Measurements from ENCODE around the gene XPR1.

The XPR1 gene

DNA sequence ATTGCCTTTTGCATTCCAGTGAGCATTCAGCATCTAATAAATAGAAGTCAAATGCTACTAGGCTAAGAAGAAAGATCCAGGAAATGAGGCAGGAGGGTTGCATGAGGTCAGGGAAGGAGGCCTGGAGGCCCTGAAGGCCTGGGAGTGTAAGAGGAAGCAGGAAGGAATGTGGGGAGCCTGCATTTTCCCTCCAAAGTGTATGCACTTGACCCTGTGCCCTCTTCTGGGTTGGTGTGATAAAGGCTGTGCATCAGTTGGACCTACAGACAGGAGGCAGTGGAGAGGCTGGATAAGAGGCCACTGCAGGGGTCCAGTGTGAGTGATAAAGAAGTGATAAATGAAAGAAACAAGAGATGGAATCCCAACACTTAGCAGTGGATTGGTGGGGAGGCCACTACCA is 301.3 kb downstream of the XPR1 start:
- no peaks in the 10 kb centered on the region for H3K9me3 ChIP-seq (ENCODE audit: control insufficient read depth, insufficient read depth, low read length)
- H3K4me3 ChIP-seq (ENCODE audit: low read length): no peak overlapping the region
- H3K27me3 ChIP-seq (ENCODE audit: control insufficient read depth, low read length): peaks cover 6% of the 10 kb centered on the region
- no peaks in the 10 kb centered on the region for H3F3A ChIP-seq (ENCODE audit: control insufficient read depth, insufficient read depth)
- TF ChIP-seq, protein P1, sequence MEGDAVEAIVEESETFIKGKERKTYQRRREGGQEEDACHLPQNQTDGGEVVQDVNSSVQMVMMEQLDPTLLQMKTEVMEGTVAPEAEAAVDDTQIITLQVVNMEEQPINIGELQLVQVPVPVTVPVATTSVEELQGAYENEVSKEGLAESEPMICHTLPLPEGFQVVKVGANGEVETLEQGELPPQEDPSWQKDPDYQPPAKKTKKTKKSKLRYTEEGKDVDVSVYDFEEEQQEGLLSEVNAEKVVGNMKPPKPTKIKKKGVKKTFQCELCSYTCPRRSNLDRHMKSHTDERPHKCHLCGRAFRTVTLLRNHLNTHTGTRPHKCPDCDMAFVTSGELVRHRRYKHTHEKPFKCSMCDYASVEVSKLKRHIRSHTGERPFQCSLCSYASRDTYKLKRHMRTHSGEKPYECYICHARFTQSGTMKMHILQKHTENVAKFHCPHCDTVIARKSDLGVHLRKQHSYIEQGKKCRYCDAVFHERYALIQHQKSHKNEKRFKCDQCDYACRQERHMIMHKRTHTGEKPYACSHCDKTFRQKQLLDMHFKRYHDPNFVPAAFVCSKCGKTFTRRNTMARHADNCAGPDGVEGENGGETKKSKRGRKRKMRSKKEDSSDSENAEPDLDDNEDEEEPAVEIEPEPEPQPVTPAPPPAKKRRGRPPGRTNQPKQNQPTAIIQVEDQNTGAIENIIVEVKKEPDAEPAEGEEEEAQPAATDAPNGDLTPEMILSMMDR (IDR thresholded peaks at IDR 0.05; ENCODE audit: low read depth, low read length, poor library complexity, severe bottlenecking): no peak
- no peak for TF ChIP-seq EZH2phosphoT487 (IDR thresholded peaks at IDR 0.05; ENCODE audit: borderline replicate concordance, low read length)
- no peak overlapping the region for H3K4me2 ChIP-seq (ENCODE audit: low read length)
- H3K4me1 ChIP-seq (ENCODE audit: control insufficient read depth, low read length): peaks cover 26% of the 10 kb centered on the region
- H3K36me3 ChIP-seq (ENCODE audit: control insufficient read depth, low read length): no peaks in the 10 kb centered on the region
- no peak overlapping the region for H3K27ac ChIP-seq (ENCODE audit: low read depth, low read length)
- no peaks in the 10 kb centered on the region for H3K9me2 ChIP-seq (replicated peaks; ENCODE audit: control insufficient read depth, low read length)
- H3K79me2 ChIP-seq (ENCODE audit: control insufficient read depth, low read length): no peaks in the 10 kb centered on the region
- H4K20me1 ChIP-seq (ENCODE audit: control insufficient read depth, insufficient read depth, low read depth, low read length): peaks cover 3% of the 10 kb centered on the region; the same call in 1 of the 2 replicates

DNA sequence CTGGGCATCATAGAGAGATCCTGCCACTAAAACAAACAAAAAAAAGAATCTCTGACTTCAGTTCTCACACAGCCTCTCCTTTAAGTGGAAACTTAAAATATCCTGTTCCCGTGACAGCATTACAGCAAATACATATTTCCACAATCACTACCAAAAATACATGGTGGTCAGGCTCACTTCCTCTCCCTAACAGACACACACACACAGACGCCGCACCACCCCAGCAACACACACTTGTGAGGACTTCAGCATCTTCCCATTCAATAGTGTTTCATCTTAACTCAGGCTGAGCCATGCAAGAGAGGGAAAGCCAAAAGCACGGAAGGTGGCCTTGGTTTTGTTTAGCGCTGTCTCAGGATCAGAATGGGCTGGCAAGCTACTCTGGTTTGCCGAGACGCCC is 302.7 kb downstream of the XPR1 start:
- H3K27me3 ChIP-seq (ENCODE audit: control insufficient read depth, low read length): peaks cover 11% of the 10 kb centered on the region
- no peaks in the 10 kb centered on the region for H3F3A ChIP-seq (ENCODE audit: control insufficient read depth, insufficient read depth)
- H3K27ac ChIP-seq (ENCODE audit: low read depth, low read length): no peak overlapping the region
- H3K4me2 ChIP-seq (ENCODE audit: low read length): peak overlapping the region; percentile 43
- TF ChIP-seq, protein P1 (IDR thresholded peaks at IDR 0.05; ENCODE audit: low read depth, low read length, poor library complexity, severe bottlenecking): no peak
- no peak for TF ChIP-seq EZH2phosphoT487 (IDR thresholded peaks at IDR 0.05; ENCODE audit: borderline replicate concordance, low read length)
- H3K9me2 ChIP-seq (replicated peaks; ENCODE audit: control insufficient read depth, low read length): no peaks in the 10 kb centered on the region
- H4K20me1 ChIP-seq (ENCODE audit: control insufficient read depth, insufficient read depth, low read depth, low read length): peaks cover 3% of the 10 kb centered on the region; the same call in 1 of the 2 replicates
- no peaks in the 10 kb centered on the region for H3K9me3 ChIP-seq (ENCODE audit: control insufficient read depth, insufficient read depth, low read length)
- peak overlapping the region; percentile 24; the same call in 1 of the 2 replicates for H3K4me3 ChIP-seq (ENCODE audit: low read length)
- no peaks in the 10 kb centered on the region for H3K79me2 ChIP-seq (ENCODE audit: control insufficient read depth, low read length)
- H3K36me3 ChIP-seq (ENCODE audit: control insufficient read depth, low read length): no peaks in the 10 kb centered on the region
- peaks cover 26% of the 10 kb centered on the region for H3K4me1 ChIP-seq (ENCODE audit: control insufficient read depth, low read length)

DNA sequence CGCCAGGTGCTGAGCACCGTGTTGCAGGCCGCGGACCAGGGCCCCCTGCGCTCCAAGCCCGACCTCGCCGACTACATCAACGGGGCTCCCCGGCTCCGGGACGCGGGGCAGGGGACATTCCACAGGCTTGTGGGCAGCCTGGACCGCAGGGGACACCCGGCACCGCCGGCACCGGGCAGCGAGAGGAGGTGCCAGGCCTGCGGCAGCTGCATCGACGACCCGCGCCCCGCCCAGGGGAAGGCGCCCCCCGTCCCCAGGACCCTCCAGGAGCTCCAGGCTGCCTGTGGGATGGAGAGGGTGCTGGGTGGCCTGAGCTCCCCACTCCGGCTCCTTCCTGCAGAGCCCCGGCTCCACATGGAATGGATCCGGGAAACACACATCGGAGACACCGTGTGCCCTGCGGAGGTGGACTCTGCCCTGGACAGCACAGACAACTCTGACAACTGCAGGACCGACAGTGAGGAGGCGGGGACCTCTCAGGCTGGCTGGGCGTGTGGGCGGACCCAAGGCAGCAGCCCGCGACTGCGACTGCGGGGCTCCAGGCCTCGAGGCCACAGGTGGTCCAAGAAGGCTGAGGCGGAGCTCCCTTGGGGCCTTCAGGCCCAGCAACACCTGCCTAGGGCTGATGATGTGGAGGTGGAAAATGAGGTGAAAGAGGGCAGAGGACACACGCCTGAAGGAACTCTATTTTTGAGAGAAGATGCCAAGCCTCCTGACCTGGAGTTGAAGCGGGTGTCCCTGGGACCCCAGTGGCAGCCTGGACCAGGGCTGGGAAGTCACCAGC is 303.7 kb downstream of the XPR1 start:
- H3K4me3 ChIP-seq (ENCODE audit: low read length): no peak overlapping the region
- TF ChIP-seq, protein P1 (IDR thresholded peaks at IDR 0.05; ENCODE audit: low read depth, low read length, poor library complexity, severe bottlenecking): no peak
- TF ChIP-seq EZH2phosphoT487 (IDR thresholded peaks at IDR 0.05; ENCODE audit: borderline replicate concordance, low read length): no peak

More for the DNA sequence above, 303.7 kb downstream of the XPR1 start:
- peaks cover 3% of the 10 kb centered on the region; the same call in 1 of the 2 replicates for H4K20me1 ChIP-seq (ENCODE audit: control insufficient read depth, insufficient read depth, low read depth, low read length)
- peaks cover 26% of the 10 kb centered on the region for H3K4me1 ChIP-seq (ENCODE audit: control insufficient read depth, low read length)
- no peaks in the 10 kb centered on the region for H3K9me3 ChIP-seq (ENCODE audit: control insufficient read depth, insufficient read depth, low read length)
- no peaks in the 10 kb centered on the region for H3F3A ChIP-seq (ENCODE audit: control insufficient read depth, insufficient read depth)
- H3K27me3 ChIP-seq (ENCODE audit: control insufficient read depth, low read length): peaks cover 13% of the 10 kb centered on the region
- no peak overlapping the region for H3K27ac ChIP-seq (ENCODE audit: low read depth, low read length)
- H3K4me2 ChIP-seq (ENCODE audit: low read length): peak overlapping the region; percentile 19; the same call in 1 of the 2 replicates
- no peaks in the 10 kb centered on the region for H3K79me2 ChIP-seq (ENCODE audit: control insufficient read depth, low read length)
- H3K36me3 ChIP-seq (ENCODE audit: control insufficient read depth, low read length): no peaks in the 10 kb centered on the region
- no peaks in the 10 kb centered on the region for H3K9me2 ChIP-seq (replicated peaks; ENCODE audit: control insufficient read depth, low read length)

All from DOHH2 (cell line).